Loucy (cell line): ENCODE results near the gene RIOK3.

ENCODE experiments used
- H2AFZ ChIP-seq: fragments of 200-600 bp; sonication (generic); 2 replicates; pipeline ENCODE4 v1.6.0; 2016; ENCODE audit warnings: antibody characterized with exemption, mild to moderate bottlenecking, low read length, moderate library complexity
- H3F3A ChIP-seq: fragments of 200-600 bp; 2 replicates; pipeline ENCODE4 v1.6.0; 2016; ENCODE audit warnings: antibody characterized with exemption, low read depth, mild to moderate bottlenecking
- H3K27me3 ChIP-seq: fragments of 200-600 bp; sonication (generic); 2 replicates; pipeline ENCODE4 v1.6.1; 2014; ENCODE audit warnings: low read length, mild to moderate bottlenecking; ENCODE audit not compliant: insufficient read depth, poor library complexity, severe bottlenecking
- H3K36me3 ChIP-seq: fragments of 200-600 bp; sonication (generic); 2 replicates; pipeline ENCODE4 v1.6.1; 2016; ENCODE audit warnings: low read length; ENCODE audit not compliant: insufficient read depth
- H3K4me1 ChIP-seq: fragments of 200-600 bp; sonication (generic); 2 replicates; pipeline ENCODE4 v1.5.1; 2014; ENCODE audit warnings: low read length, mild to moderate bottlenecking; ENCODE audit not compliant: insufficient read depth, poor library complexity, severe bottlenecking
- H3K4me2 ChIP-seq: fragments of 200-600 bp; sonication (generic); 2 replicates; pipeline ENCODE4 v1.6.0; 2014; ENCODE audit warnings: antibody characterized with exemption, low read length, low read depth, mild to moderate bottlenecking; ENCODE audit not compliant: poor library complexity, severe bottlenecking
- H3K4me3 ChIP-seq: fragments of 200-600 bp; sonication (generic); 2 replicates; pipeline ENCODE4 v1.5.1; 2014; ENCODE audit warnings: low read length, mild to moderate bottlenecking, mixed read lengths; ENCODE audit not compliant: poor library complexity, severe bottlenecking
- H3K79me2 ChIP-seq: fragments of 200-600 bp; sonication (generic); 2 replicates; pipeline ENCODE4 v1.6.1; 2014; ENCODE audit warnings: low read length; ENCODE audit not compliant: insufficient read depth
- H3K9ac ChIP-seq: fragments of 200-600 bp; sonication (generic); 2 replicates; pipeline ENCODE4 v1.6.0; 2014; ENCODE audit warnings: mild to moderate bottlenecking, low read depth, low read length, moderate library complexity; ENCODE audit not compliant: poor library complexity, severe bottlenecking
- H3K9me2 ChIP-seq: fragments of 200-600 bp; sonication (generic); replicated peaks from 2 replicates; pipeline ENCODE4 v1.6.1; 2016; ENCODE audit warnings: low read depth, low read length, mixed read lengths
- H3K9me3 ChIP-seq: fragments of 200-600 bp; sonication (generic); 2 replicates; pipeline ENCODE4 v1.6.1; 2014; ENCODE audit warnings: mild to moderate bottlenecking, antibody characterized with exemption, low read length, low read depth; ENCODE audit not compliant: insufficient read depth
- H4K20me1 ChIP-seq: fragments of 200-600 bp; sonication (generic); 2 replicates; pipeline ENCODE4 v1.6.0; 2014; ENCODE audit warnings: antibody characterized with exemption, low read length, mild to moderate bottlenecking; ENCODE audit not compliant: insufficient read depth, poor library complexity, severe bottlenecking
- EZH2phosphoT487 ChIP-seq: fragments of 200-600 bp; IDR thresholded peaks from 2 replicates; pipeline ENCODE4 v1.6.1; 2018; ENCODE audit warnings: antibody characterized with exemption, mild to moderate bottlenecking, moderate library complexity, borderline replicate concordance
- TF ChIP-seq, protein P1 (sequence below): fragments of 200-600 bp; sonication (generic); conservative IDR thresholded peaks from 2 replicates; pipeline ENCODE4 v1.5.1; 2014; ENCODE audit warnings: mild to moderate bottlenecking, antibody characterized with exemption, low read length

The RIOK3 gene, protein sequence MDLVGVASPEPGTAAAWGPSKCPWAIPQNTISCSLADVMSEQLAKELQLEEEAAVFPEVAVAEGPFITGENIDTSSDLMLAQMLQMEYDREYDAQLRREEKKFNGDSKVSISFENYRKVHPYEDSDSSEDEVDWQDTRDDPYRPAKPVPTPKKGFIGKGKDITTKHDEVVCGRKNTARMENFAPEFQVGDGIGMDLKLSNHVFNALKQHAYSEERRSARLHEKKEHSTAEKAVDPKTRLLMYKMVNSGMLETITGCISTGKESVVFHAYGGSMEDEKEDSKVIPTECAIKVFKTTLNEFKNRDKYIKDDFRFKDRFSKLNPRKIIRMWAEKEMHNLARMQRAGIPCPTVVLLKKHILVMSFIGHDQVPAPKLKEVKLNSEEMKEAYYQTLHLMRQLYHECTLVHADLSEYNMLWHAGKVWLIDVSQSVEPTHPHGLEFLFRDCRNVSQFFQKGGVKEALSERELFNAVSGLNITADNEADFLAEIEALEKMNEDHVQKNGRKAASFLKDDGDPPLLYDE

DNA sequence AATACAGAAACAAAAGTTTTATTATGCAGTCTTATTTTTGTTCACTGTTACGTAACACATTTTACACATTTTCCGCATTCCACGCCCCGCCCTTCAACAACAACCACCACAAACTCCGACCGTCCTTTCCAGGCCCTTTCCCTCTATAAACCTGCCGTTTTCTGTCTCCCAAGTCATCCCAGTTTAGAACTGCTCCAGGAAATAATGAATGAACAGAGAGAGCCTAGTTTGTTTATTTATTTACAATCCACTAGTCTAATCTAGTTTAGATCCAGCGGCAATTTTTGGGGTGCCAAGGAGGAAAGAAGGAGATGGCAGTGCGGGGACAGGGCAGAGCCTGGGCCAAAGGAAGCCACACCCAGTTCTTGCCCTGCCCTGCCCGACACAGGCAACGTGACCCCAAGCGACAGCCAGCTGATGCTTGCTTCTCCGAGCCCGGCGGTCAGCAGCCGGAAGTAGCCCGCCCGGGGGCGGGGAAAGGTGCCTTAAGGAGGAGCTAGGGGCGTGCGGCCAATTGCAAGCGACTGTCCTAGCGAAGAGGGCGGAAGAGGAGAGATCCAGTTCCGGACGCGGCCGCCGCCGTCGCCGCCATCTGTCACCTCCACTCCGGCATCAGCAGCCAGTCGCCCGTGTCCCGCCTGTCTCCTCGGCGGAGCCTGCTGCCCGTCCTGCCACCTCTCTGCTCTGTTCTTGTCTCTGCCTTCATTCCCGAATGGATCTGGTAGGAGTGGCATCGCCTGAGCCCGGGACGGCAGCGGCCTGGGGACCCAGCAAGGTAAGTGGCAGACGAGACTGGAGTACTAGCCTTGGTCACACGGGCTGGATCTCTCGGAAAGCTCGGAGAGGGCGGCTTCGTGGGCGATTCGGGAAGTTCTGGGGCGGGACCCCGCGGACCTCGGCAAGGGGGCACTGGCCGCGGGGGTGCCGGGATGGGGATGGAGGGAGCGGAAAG lies at the start of gene RIOK3:
Gene RIOK3, plus strand, starts transcription at position 560 of the 952 bp plus-strand sequence. Its CDS starts 153 bp downstream, at position 713.
- Histone ChIP-seq H3K27me3 (no peaks in the 10 kb centered on the region), H3K9me3 (no peaks in the 10 kb centered on the region), H3K79me2 (peaks cover 49% of the 10 kb centered on the region), H3K4me1 (peaks cover 34% of the 10 kb centered on the region), H3K9me2 (no peaks in the 10 kb centered on the region), H3K36me3 (no peaks in the 10 kb centered on the region), H3K9ac (peak within 1 kb of the TSS; percentile 93), H2AFZ (peak within 1 kb of the TSS; percentile 81), H4K20me1 (peaks cover 41% of the 10 kb centered on the region), H3F3A (no peaks in the 10 kb centered on the region), H3K4me2 (peak within 1 kb of the TSS; percentile 96), H3K4me3 (peak within 1 kb of the TSS; percentile 98)
- TF ChIP-seq, protein P1, sequence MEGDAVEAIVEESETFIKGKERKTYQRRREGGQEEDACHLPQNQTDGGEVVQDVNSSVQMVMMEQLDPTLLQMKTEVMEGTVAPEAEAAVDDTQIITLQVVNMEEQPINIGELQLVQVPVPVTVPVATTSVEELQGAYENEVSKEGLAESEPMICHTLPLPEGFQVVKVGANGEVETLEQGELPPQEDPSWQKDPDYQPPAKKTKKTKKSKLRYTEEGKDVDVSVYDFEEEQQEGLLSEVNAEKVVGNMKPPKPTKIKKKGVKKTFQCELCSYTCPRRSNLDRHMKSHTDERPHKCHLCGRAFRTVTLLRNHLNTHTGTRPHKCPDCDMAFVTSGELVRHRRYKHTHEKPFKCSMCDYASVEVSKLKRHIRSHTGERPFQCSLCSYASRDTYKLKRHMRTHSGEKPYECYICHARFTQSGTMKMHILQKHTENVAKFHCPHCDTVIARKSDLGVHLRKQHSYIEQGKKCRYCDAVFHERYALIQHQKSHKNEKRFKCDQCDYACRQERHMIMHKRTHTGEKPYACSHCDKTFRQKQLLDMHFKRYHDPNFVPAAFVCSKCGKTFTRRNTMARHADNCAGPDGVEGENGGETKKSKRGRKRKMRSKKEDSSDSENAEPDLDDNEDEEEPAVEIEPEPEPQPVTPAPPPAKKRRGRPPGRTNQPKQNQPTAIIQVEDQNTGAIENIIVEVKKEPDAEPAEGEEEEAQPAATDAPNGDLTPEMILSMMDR: no peak
- no peak for TF ChIP-seq EZH2phosphoT487

DNA sequence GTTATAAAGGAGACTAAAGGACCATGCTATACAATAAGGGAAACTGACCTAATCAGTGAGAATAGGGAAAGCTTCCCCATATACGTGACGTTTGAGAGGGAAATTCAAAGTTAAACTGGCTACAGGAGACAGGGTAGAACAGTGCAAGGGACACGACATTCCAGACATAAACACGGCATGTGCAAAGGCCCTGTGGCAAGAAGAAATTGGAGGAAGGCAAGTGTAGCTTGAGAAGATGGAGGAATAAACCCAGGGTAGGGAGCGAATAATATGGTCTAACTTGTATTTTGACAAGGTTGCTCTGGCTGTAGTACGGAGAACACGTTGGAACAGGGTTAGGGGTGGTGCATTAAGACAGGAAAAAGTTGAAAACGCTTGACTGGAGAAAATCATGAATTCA lies 49.8 kb upstream of the RIOK3 start:
- Histone ChIP-seq H3K4me2 (no peak overlapping the region), H3K27me3 (no peaks in the 10 kb centered on the region), H4K20me1 (no peaks in the 10 kb centered on the region), H3K36me3 (no peaks in the 10 kb centered on the region), H2AFZ (no peak overlapping the region), H3K4me1 (no peaks in the 10 kb centered on the region), H3K9ac (no peak overlapping the region), H3K9me3 (no peaks in the 10 kb centered on the region), H3F3A (no peaks in the 10 kb centered on the region), H3K4me3 (no peak overlapping the region), H3K9me2 (no peaks in the 10 kb centered on the region), H3K79me2 (no peaks in the 10 kb centered on the region)
- TF ChIP-seq, protein P1: no peak
- no peak for TF ChIP-seq EZH2phosphoT487

DNA sequence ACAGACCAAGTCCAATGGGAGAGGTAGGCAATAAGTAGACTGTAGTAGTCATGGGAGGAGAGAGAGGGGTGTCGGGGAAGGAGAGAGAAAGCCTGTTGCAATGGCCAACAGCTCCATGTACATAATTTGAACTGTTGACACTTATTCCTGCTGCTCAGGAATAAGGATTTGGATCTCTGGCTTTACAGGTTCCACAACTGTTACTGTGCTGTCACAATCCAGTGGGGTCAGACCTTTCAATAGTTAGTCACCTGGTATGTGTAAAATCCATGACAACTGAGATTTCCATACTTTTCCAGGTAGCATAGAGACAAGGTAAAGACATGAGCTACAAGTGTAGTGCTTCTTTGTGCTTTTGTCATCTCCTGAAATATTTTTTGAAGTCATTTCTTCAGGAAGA lies 47.5 kb upstream of the RIOK3 start:
- Histone ChIP-seq H3K9ac (no peak overlapping the region), H3K4me2 (no peak overlapping the region), H3K36me3 (no peaks in the 10 kb centered on the region), H3K4me1 (no peaks in the 10 kb centered on the region), H3K27me3 (no peaks in the 10 kb centered on the region), H3K9me3 (no peaks in the 10 kb centered on the region), H3K4me3 (no peak overlapping the region), H3F3A (no peaks in the 10 kb centered on the region), H3K9me2 (no peaks in the 10 kb centered on the region), H3K79me2 (no peaks in the 10 kb centered on the region), H2AFZ (no peak overlapping the region), H4K20me1 (no peaks in the 10 kb centered on the region)
- no peak for TF ChIP-seq EZH2phosphoT487
- TF ChIP-seq, protein P1: no peak
